ENCODE data around the gene NAALADL2.

DNA sequence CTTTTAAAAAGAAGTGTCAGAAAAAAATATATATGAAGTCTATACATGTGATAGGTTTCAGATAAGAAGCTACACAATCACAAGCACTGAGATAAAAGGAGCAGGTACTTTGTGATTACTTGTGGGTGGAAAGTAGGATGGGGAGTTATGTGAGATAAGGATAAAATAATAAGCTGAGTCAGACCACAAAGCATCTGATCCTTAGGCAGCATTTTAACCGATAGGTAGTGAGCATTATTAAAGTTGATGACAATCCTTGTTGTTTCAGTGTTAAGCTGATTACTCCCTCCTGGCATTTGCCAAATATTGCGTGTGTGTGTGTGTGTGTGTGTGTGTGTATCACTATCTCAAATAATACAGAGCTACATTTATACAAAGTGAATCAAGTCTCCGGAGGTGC lies 483.1 kb downstream of the NAALADL2 start:
- TF ChIP-seq, protein P1, sequence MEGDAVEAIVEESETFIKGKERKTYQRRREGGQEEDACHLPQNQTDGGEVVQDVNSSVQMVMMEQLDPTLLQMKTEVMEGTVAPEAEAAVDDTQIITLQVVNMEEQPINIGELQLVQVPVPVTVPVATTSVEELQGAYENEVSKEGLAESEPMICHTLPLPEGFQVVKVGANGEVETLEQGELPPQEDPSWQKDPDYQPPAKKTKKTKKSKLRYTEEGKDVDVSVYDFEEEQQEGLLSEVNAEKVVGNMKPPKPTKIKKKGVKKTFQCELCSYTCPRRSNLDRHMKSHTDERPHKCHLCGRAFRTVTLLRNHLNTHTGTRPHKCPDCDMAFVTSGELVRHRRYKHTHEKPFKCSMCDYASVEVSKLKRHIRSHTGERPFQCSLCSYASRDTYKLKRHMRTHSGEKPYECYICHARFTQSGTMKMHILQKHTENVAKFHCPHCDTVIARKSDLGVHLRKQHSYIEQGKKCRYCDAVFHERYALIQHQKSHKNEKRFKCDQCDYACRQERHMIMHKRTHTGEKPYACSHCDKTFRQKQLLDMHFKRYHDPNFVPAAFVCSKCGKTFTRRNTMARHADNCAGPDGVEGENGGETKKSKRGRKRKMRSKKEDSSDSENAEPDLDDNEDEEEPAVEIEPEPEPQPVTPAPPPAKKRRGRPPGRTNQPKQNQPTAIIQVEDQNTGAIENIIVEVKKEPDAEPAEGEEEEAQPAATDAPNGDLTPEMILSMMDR (conservative IDR thresholded peaks at IDR 0.05) = no peak
- no peak for TF ChIP-seq EZH2 (IDR thresholded peaks at IDR 0.05; ENCODE audit: low read depth)
